ENCODE data around the gene PRRT1.
"Not testable (repeated sequence)": the region's sequence is repeated elsewhere in the genome, so short reads cannot be mapped to it uniquely, and the experiment has no call there.

Gene PRRT1

DNA sequence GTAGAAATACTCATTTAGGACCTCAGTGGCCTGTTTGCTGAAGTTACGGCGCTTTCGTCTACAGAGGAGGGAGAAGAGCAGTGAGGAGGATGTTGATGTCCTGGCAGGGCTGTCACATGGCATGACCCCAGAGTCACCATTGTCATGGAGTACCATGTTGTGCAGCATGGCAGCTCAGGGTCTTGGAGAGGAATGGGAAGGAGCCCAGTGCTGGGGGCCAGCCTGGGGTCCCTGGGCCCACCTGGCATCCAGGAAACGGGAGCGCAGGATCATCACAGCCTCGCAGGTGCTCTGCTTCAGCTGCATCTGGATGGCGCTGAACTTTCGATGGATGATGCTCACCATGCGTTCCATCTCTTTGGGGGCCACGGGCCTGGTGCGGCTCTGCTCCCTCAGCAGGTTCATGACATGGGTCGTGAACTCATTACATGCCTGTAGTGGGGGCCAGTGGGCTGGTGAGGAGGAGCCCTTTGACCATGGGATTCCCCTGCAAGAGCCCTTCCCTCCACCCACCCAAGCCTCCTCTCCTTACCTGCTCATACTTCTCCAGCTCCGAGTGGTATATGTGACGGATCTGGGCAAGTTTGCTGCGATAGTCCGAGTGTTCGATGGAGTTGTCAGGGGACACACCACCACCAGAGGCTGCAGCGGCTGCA lies 36.1 kb upstream of the PRRT1 start:
- DNase-seq, result not testable (repeated sequence)

DNA sequence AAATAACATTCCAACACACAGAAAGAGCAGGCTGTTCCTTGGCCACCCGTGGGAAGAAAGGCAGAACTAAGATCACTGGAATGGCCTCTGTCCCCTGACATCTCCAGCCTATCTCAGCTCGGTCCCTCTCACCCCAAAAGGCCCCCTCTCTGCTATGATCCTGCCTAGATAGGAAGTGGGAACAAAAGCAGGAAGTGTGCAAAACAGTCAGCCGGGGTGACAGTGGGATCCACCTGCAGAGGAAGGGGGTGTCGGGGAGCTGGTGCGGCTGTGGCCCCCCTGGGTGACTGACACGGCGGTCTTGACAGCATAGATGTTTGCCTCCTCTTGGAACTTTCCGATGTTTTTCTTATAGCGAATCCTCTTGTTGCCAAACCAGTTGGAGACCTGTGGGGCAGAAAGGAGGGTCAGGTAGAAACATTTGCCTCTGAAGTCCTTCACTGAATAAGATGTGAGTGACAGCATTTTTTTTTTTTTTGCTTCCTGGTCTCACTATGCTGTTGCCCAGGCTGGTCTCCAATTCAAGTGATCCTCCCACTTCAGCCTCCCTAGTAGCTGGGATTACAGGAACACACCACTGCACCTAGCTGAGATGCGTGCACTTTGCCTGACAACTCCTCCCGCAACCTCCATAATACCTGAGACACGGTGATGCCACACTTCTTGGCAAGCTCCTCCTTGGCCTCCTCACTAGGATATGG lies 35.4 kb upstream of the PRRT1 start:
- DNase-seq, result no peak

DNA sequence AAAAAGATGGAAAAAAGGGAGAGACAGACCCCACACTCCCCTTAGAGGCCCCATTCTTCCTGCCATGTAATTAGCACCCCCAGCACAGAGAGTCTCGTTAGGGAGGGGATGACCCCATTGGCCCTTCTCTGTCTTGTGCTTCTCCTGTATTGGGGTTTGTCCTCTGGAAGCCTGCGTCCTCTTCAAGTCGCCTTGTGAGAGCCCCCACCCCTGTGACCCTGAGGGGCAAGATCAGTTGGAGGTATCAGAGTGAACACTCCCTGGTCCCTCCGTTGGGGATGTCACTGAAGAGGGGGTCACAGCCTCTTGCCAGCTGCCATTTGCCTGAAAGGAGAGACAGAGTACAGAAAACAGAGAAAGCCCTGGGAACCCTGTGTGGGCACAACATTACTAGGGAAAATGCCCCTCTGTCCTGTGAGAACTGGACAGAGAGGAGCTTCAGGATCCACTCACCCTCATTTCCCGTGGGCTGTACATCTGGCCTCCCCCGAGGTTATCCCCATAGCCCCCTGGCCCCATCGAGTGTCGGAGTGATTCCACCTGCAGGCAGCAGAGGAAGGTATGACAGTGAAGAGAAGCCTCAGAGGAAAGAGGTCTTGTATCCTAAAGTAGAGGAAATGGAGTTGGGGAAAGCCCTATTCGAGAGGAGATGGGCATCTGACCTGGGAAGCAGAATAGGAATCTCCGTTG lies 34.6 kb upstream of the PRRT1 start:
- DNase-seq, result not testable (repeated sequence)

DNA sequence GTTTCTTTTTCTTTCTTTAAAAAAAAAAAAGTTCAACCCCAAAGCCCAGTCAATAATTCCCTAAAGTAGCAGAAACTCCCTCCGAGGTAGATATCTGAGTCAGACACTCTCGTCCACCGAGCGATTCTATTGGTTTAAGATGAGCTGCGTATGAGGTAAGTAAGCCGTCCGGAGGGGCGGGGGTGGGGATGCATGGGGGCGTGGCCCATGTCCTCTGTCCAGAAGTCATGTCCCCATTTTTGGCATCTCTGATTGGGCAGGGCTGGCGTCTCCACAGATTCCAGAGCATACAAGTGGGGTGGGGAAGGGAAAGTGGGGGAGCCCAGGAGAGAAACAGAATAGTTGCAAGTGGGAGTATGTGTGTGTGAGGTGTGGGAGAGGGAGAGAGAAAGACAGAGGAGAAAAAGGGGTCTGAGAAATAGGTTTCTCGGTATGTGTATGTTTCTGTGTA lies 34.0 kb upstream of the PRRT1 start:
- DNase-seq, result not testable (repeated sequence)

DNA sequence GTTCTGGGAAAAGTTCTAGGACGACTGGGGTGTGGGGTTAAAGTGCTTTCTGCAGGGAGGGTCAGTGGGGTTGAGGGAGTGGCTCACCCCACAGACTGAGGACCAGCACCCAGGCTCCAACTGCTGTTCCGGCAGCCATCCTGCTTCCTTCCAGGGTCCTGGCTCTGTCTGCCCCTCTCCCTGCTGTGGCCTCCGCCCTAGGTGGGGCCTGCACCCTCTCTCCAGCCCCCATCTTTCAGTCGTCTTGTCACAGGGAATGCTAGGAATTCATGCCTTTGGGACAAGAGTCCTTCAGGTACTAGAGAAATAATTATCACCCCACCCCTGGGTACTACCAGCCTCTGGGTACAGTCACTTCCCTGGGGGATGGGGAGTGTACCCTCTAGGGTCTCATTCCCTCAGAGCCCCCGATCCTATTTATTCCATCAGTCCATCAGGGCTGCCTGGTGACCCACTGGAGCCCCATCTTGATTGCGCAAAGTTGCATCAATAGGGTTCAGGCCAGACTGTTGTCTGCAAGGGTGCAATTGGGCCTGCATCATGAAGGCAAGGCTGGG lies 32.4 kb upstream of the PRRT1 start, which contains the start of gene AGER:
TSS of gene AGER (minus strand) at position 170 of the 557 bp plus-strand sequence. CDS start at position 139, 31 bp downstream.
- DNase-seq, result no peak

DNA sequence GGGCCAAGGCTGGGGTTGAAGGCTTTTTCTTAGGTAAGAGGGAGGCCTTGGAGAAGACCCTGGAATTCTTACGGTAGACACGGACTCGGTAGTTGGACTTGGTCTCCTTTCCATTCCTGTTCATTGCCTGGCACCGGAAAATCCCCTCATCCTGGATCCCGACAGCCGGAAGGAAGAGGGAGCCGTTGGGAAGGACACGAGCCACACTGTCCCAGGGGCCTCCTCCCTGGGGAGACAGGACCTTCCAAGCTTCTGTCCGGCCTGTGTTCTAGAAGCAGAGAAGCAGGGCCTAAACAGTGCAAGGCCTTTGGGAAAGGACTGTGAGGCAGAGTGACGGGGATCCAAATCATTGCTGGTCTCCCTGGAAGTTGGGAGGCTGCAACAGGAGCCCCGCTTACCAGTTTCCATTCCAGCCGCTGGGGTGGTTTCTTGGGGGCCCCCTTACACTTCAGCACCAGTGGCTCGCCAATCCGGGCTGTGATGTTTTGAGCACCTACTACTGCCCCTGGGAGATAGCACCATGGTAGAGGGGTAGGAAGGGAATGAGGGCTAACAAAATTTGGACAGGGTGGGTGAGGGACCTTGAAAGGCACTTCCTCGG lies 31.8 kb upstream of the PRRT1 start:
- DNase-seq, result no peak

DNA sequence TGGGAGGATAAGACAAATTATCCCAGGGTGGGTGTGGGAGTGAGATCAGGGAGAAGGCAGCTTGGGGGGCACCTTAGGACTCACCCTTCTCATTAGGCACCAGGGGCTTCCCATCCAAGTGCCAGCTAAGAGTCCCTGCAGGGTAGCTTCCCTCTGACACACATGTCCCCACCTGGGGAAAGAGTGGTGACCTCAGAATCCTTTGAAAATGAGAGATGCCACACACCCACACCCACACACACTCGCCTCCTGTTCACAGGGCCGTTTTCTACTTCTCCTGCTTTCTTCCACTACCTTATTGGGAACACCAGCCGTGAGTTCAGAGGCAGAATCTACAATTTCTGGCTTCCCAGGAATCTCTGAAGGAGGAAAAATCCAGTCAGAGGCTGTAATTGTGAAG lies 31.3 kb upstream of the PRRT1 start:
- DNase-seq, result no peak

DNA sequence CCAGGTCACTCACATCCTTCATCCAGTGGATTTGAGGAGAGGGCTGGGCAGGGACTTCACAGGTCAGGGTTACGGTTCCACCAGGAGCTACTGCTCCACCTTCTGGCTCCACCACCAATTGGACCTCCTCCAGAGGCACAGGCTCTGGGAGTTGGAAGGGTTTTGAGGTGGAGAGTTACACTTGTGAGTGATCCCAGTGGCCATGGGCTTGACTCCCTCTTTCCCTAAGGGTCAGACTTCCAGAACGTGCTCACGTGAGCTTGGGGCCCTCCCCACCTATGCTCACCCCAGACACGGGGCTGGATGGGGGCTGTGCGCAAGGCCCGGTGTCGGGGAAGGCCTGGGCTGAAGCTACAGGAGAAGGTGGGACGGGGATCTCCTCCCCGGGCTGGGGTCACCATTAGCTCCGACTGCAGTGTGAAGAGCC lies 30.8 kb upstream of the PRRT1 start:
- no peak for DNase-seq

DNA sequence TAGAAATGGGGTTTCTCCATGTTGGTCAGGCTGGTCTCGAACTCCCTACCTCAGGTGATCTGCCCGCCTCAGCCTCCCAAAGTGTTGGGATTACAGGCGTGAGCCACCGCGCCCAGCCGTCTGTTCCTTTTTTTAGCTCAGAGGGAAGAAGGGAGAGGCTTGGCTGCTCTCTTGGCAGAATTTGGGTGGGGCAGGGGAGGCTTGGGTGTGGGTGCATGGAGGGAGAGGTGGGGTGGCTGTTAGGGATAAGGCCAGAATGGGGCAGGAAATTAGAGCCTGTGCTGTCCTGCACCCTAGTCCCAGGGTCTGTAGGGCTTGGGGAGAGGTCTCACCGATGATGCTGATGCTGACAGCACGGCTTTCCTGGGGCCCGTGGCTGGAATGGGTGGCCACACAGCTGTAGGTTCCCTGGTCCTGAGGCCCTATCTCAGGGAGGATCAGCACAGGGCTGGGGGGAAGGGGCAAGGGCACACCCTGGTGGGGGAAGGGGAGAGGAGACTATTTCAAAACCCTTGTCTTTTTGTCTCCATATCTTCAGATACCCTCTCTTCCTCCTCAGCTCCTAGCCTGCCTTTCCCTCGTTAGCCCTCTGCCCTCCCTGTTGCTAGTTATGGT lies 30.3 kb upstream of the PRRT1 start:
- no peak for DNase-seq

DNA sequence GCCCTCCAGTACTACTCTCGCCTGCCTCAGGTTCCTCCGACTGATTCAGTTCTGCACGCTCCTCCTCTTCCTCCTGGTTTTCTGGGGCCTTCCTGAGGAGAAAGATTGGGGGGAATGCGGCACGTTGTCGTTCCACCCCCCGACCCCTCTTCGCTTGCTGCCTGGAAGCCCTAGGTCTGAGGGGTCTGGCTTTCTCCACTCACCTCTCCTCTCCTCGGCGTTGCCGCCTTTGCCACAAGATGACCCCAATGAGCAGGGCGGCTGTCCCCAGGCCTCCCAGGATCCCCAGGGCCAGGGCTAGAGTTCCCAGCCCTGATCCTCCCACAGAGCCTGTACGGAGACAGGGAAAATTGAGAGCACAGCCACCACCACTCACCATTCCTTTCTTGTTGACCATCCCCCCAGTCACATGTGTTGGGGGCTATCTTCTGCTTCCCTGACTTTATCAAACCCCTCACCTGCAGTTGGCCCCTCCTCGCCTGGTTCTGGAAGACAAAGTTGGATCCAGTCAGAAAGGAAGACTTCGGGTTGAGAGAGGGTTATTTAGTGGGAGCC lies 29.5 kb upstream of the PRRT1 start:
- no peak for DNase-seq

DNA sequence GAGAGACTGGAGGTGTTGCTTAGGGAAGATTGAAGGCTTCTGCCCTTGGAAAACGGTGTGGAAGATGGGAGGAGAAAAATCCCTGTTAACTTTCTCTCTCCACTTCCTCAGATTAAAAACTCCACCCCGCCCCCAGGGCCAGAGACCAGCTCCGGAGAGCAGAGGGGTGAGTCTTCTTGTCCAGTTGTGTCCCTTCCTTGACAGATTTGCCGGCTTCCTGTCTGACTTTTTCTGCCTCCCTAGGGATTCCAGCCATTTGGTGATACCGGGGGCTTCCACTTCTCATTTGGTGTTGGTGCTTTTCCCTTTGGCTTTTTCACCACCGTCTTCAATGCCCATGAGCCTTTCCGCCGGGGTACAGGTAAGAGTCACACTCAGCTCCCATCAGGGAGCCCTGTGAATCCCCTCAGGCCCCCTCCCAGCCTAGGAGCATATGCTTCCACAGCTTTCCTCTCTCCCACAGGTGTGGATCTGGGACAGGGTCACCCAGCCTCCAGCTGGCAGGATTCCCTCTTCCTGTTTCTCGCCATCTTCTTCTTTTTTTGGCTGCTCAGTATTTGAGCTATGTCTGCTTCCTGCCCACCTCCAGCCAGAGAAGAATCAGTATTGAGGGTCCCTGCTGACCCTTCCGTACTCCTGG lies 28.1 kb upstream of the PRRT1 start:
- no peak for DNase-seq

DNA sequence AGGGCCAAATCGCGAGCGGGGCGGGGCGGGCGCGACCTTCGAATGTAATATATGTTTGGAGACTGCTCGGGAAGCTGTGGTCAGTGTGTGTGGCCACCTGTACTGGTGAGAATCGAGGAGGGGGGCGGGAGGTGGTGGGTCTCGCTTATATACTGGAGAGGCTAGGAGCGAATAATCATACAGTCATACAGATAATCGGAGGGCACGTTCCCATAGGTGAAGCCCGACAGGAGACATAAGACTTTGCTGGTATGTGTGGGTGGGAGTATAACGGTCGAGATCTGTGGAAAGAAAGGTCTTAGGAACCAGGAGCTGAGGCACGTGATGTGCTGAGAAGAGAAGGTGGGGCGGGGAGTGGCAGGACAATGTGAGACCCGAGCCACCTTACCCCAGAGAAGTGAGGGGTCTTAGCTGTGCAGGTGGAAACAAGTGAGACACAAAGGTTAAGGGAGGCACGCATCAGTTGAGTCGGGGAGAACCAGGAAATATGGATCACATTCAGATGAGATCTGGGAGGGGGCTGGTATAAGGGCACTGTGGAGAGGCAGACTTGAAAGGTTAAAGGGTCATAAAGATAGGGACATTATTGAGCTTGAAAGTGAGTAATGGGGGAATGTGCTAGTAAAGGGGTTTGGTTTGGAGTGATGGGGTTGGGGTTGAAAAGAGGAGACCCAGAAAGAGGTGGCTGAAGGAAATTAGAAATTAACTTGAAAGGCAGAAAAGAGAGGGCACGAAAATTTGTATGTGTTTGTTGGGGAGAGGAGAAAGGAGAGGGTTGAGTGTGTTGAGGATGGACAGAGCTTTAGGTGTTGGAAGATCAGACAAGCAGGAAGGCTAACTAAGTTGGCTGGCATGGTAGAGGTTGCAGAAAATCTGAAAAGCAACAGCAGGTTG lies 27.1 kb upstream of the PRRT1 start:
- DNase-seq, result no peak

DNA sequence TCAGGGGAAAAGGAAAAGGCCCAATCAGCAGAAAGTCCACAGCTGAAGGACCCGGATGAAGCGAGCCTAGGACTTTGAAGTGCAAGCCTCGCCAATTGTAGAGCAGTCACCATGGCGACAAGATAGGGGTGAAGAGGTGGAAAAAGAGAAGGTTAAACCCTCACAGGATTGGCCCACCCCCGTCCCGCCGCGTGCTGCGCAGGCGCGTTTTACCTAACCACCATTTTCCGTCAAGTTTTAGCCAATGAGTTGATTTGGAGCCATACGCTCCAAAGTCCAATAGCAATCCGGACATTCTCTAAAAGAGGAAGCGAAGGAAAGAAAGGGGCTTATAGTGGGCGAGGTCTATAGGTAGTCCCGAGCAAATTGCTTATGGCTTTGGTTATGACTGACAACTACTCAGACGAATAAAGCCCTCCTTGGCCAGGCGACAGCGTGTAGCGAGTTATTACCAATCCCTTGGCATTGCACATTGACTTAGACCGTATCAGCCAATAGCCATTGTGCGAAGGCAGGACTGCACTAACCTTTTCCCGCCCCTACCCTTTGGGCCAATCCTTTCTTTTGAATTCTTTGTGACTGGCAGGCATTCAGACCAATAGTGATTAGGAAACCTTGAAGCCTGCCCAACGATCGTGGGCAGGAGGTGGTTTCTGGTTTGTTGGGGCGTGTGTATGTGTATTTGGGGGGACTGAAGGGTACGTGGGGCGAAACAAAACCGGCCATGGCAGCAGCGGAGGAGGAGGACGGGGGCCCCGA lies 26.2 kb upstream of the PRRT1 start, which contains the start of gene RNF5:
TSS of gene RNF5 (plus strand) at position 618 of the 759 bp plus-strand sequence. CDS start at position 725, 107 bp downstream.
- DNase-seq, result peak; percentile 99

DNA sequence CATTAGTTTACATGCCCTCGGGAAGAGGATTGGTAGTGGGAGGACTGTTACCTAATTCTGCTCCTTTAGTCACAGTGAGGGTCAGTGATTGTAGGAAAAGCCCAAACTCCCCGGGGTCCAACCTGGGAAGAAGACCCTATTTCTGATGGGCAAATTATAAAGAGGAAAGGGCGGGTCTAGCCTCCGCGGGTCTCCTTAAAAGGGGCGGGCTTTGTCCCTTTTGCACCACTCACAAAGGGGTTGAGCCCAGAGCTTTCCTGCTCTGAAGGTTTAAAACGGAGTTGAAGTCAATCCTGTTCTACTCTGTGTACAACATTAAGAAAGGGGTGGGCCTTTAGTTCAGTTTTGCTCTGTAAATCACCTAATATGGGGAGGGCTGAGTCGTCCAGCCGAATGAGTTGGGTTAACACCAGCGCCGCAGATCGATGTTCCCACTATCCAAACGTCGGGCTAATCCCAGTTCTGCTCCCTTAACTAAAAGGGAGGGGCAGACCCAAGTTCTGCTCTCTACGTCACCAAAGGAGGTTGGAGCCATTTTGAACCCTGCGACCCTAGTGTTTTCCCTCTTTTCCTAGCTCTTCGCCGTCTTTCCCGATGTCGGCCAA lies 25.5 kb upstream of the PRRT1 start:
- DNase-seq, result peak; percentile 44

DNA sequence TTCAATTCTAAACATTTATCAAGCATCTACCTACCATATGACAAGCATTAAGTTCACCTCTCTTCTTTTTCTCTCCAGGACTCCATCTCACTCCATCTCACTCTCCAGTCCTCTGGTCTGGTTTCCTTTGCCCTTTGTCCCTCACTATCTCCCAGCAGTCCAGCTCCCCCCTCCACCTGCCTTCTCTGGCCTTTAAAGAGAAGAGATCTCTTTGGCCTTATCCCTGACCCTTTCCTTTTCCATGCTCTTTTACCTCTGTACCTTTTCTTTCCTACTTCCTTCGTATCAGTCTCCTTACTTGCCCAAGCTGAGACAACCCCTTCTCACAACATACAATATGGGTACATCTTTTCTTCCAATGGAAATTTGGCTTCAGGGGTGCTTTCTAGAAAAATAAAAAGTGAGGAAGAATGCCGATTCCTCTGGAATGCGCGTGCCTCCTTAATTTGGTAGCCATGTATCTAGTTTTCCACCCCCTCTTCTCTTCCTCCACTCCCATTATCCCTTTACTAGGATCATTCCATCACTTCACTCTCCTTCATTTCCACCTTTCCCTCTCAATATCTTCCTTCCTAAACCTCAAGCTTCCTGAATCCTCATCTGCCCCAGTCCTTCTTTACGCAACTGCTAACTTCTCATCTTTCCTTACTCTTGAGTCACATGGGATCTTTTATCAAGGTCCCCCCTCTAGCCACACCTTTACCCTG lies 24.9 kb upstream of the PRRT1 start:
- DNase-seq, result no peak

DNA sequence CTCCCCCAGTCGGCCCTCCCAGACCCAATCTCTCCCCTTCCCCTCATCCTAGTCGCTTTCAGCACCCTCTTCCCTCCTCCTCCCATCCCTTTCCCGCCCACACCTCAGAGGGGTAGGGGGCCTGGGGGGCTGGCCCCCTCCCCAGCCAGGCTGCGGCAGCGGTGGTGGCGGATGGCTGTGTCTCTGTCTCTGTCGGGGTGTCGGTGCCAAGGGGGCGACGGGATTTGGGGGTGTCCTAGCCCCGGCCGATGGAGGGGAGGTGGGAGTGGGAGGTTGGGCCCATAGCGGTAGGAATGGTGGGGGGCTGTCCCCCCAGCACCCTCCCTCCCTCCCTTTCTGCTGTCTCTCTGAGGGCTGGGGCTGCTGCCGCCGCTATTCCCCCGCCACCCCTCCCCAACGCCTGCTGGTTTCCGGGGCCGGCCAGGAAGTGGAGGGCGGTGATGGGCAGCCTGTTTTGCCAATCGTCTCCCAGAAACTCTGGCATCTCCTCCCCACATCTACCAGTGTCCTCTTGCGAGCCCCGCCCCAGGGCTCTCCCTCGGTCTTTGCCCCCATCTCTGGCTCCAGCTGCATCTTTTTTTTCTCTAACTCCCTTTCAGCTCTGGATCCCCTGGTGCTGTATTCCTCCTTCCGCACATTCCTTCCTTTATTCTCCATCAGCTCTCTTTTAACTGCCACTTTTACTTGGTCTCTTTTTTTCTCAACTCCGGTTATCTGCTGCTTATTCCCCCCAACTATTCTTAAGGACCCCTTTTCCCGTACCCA lies 24.2 kb upstream of the PRRT1 start, which contains the start of gene AGPAT1:
TSS of gene AGPAT1 (minus strand) at position 374 of the 765 bp plus-strand sequence. CDS start 4,588 bp downstream, outside the sequence.
- peak; percentile 85 for DNase-seq

DNA sequence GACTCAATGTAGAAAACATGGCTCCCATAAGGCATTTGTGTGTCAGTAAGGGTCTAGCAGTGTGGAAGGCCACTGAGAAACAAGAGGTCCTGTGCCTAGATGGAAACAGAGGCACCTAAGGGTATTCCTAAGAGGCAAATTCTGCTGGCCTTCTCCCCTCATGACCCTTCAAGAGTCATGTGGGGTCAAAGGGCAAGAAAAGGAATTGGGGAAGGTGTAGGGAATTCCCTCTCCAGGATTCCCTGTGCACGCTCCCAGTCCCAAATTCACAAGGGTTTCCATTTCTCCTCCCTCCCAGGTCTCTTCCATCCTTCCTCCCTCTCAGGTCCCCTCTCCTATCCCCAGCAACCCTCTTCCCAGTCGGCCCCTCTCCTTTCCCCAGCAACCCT lies 23.6 kb upstream of the PRRT1 start:
- DNase-seq, result no peak

DNA sequence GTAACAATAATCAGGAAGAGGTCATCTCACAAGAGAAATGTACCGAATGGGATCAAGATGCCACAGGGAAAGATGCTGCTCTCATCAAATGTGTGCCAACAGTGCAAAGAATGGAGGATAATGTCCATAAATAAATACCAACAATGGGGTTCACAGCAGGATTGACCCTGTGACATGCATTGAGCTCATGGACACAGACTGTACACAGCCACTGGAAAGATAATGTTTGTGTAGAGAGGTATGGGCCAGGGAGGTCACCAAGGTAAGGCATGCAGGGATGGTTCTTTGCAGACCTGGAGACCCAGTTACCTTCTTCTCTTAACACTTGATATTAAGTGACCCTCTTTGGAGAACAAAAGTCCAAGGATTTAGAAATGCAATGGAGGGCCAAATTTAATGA lies 22.7 kb upstream of the PRRT1 start:
- DNase-seq, result no peak

All from NCI-H1092 (cell line).